H1 (cell line): ENCODE data around the gene TOM1L2. TPM values are rescaled to one million over a fixed set of nuclear protein-coding genes. Genes with fewer than 3 reads are reported as not detected.

Experiments
- CTCF ChIA-PET: fragments of 300-600 bp; sonication (Branson Sonifier 250); formaldehyde crosslinking; loops from one replicate; lab custom pipeline; 2021; ENCODE audit not compliant: partially characterized antibody; lab: Charles Lee
- POLR2A ChIA-PET: fragments of 300-600 bp; sonication (Branson Sonifier 250); formaldehyde crosslinking; loops from one replicate; lab custom pipeline; 2021; ENCODE audit warnings: inconsistent platforms; ENCODE audit not compliant: partially characterized antibody; lab: Charles Lee
- DNase-seq, 2 experiments: peaks; one replicate each; pipeline versions ENCODE4 v3.0.0 to v3.0.0-alpha.2; 2010 to 2022; ENCODE audit warnings: low spot score in 2 of 2, low read depth in 1 of 2, mixed read lengths in 1 of 2
- FAIRE-seq: peaks from 2 replicates; lab custom pipeline; 2011; peaks lifted over from hg19 to GRCh38; lab: Jason Lieb, UNC
- H2AFZ ChIP-seq: 2 replicates; pipeline ENCODE4 v1.8.1; 2012; ENCODE audit warnings: low read length, inconsistent platforms
- H2AK5ac ChIP-seq: 2 replicates; pipeline ENCODE4 v1.6.1; 2013; ENCODE audit warnings: low read depth, low read length
- H2BK120ac ChIP-seq: replicated peaks from 2 replicates; pipeline ENCODE3; 2013; ENCODE audit warnings: low read depth, low read length, inconsistent platforms
- H2BK12ac ChIP-seq: 2 replicates; pipeline ENCODE4 v1.6.1; 2013; ENCODE audit warnings: low read depth, low read length
- H2BK15ac ChIP-seq: 2 replicates; pipeline ENCODE4 v1.6.1; 2013; ENCODE audit warnings: low read length
- H2BK20ac ChIP-seq: 2 replicates; pipeline ENCODE4 v1.6.1; 2013; ENCODE audit warnings: low read length
- H2BK5ac ChIP-seq: 2 replicates; pipeline ENCODE4 v1.6.1; 2013; ENCODE audit warnings: low read depth, low read length
- H3K14ac ChIP-seq: 2 replicates; pipeline ENCODE4 v1.6.1; 2013; ENCODE audit warnings: inconsistent platforms; ENCODE audit not compliant: insufficient read length
- H3K18ac ChIP-seq: 2 replicates; pipeline ENCODE4 v1.6.1; 2013; ENCODE audit warnings: low read length; ENCODE audit errors: extremely low read depth
- H3K23ac ChIP-seq: 2 replicates; pipeline ENCODE4 v1.6.1; 2013; ENCODE audit warnings: inconsistent platforms; ENCODE audit not compliant: insufficient read length
- H3K23me2 ChIP-seq: 2 replicates; pipeline ENCODE4 v1.6.1; 2013; ENCODE audit warnings: low read depth, low read length
- H3K27ac ChIP-seq: 2 replicates; pipeline ENCODE4 v1.6.1; 2011; ENCODE audit warnings: low read depth, low read length, inconsistent platforms
- H3K27me3 ChIP-seq, 4 experiments: replicated peaks in 1 of 4; 1 replicate in 1 of 4; 2 replicates in 3 of 4; pipeline versions ENCODE4 v1.6.1 to v1.8.1; 2011 to 2013; ENCODE audit warnings: low read length in 3 of 4, mild to moderate bottlenecking in 3 of 4, inconsistent platforms in 2 of 4, mixed read lengths in 2 of 4, moderate library complexity in 1 of 4; ENCODE audit not compliant: control insufficient read depth in 3 of 4, insufficient read depth in 3 of 4; ENCODE audit errors: extremely low read depth in 1 of 4
- H3K36me3 ChIP-seq, 4 experiments: 2 replicates each; pipeline versions ENCODE4 v1.6.1 to v1.8.1; 2011 to 2013; ENCODE audit warnings: mild to moderate bottlenecking in 4 of 4, low read length in 3 of 4, moderate library complexity in 2 of 4, control low read depth in 1 of 4, inconsistent platforms in 1 of 4; ENCODE audit not compliant: insufficient read depth in 4 of 4, control insufficient read depth in 2 of 4
- H3K4ac ChIP-seq: replicated peaks from 2 replicates; pipeline ENCODE3; 2013; ENCODE audit warnings: low read length, low read depth, mixed read lengths, inconsistent platforms; ENCODE audit not compliant: insufficient read length
- H3K4me1 ChIP-seq, 4 experiments: replicated peaks in 1 of 4; 1 replicate in 1 of 4; 2 replicates in 3 of 4; pipeline versions ENCODE4 v1.6.1 to v1.8.1; 2011 to 2013; ENCODE audit warnings: low read length in 3 of 4, inconsistent platforms in 2 of 4, mixed read lengths in 1 of 4; ENCODE audit not compliant: insufficient read depth in 4 of 4, control insufficient read depth in 3 of 4
- H3K4me2 ChIP-seq, 2 experiments: 2 replicates each; pipeline versions ENCODE4 v1.6.1 to v1.8.1; 2011 to 2013; ENCODE audit warnings: low read depth in 2 of 2, low read length in 2 of 2, control low read depth in 1 of 2, inconsistent platforms in 1 of 2, mild to moderate bottlenecking in 1 of 2; ENCODE audit not compliant: insufficient read depth in 1 of 2
- H3K4me3 ChIP-seq, 4 experiments: fragments of 200-600, 300-600 bp in 1 of 4; sonication (generic), shearing (Covaris generic), sonication (Bioruptor Twin) in 1 of 4; 2 replicates each; pipeline versions ENCODE4 v1.5.1 to v1.8.1; 2011 to 2016; ENCODE audit warnings: low read length in 4 of 4, low read depth in 3 of 4, control low read depth in 2 of 4, inconsistent platforms in 2 of 4, mild to moderate bottlenecking in 2 of 4, mixed read lengths in 1 of 4, moderate library complexity in 1 of 4; ENCODE audit not compliant: insufficient read depth in 2 of 4; ENCODE audit errors: extremely low read depth in 1 of 4
- H3K56ac ChIP-seq: replicated peaks from 2 replicates; pipeline ENCODE3; 2013; ENCODE audit warnings: low read depth, mild to moderate bottlenecking, mixed read lengths, low read length, inconsistent platforms; ENCODE audit not compliant: insufficient read length
- H3K79me1 ChIP-seq: 2 replicates; pipeline ENCODE4 v1.6.1; 2013; ENCODE audit warnings: low read depth, low read length, control low read depth
- H3K79me2 ChIP-seq, 2 experiments: 2 replicates each; pipeline versions ENCODE4 v1.6.1 to v1.8.1; 2012 to 2013; ENCODE audit warnings: low read length in 2 of 2, mild to moderate bottlenecking in 2 of 2, inconsistent platforms in 1 of 2; ENCODE audit not compliant: insufficient read depth in 2 of 2, control insufficient read depth in 1 of 2
- H3K9ac ChIP-seq, 4 experiments: replicated peaks in 1 of 4; 1 replicate in 1 of 4; 2 replicates in 3 of 4; pipeline versions ENCODE4 v1.6.1 to v1.8.1; 2011 to 2013; ENCODE audit warnings: low read depth in 3 of 4, low read length in 3 of 4, control low read depth in 2 of 4, mild to moderate bottlenecking in 2 of 4, moderate library complexity in 2 of 4, inconsistent platforms in 1 of 4; ENCODE audit errors: extremely low read depth in 1 of 4
- H3K9me3 ChIP-seq, 2 experiments: 2 replicates each; pipeline versions ENCODE4 v1.6.1 to v1.8.1; 2012 to 2013; ENCODE audit warnings: mild to moderate bottlenecking in 2 of 2, moderate library complexity in 2 of 2, control low read depth in 1 of 2, inconsistent platforms in 1 of 2, low read depth in 1 of 2, low read length in 1 of 2, mixed read lengths in 1 of 2; ENCODE audit not compliant: insufficient read depth in 2 of 2
- H4K20me1 ChIP-seq, 2 experiments: replicated peaks in 1 of 2; 2 replicates each; pipeline versions ENCODE3 to v1.8.1; 2011 to 2013; ENCODE audit warnings: inconsistent platforms in 2 of 2, low read length in 2 of 2, mild to moderate bottlenecking in 1 of 2; ENCODE audit not compliant: insufficient read depth in 2 of 2, control insufficient read depth in 1 of 2
- H4K5ac ChIP-seq: 2 replicates; pipeline ENCODE4 v1.6.1; 2013; ENCODE audit warnings: low read length, low read depth, mixed read lengths, inconsistent platforms; ENCODE audit not compliant: insufficient read length
- H4K8ac ChIP-seq: 2 replicates; pipeline ENCODE4 v1.8.0; 2013; ENCODE audit warnings: mild to moderate bottlenecking, moderate library complexity, low read length, inconsistent platforms; ENCODE audit not compliant: insufficient read depth; ENCODE audit errors: extremely low read depth
- H4K91ac ChIP-seq: replicated peaks from 2 replicates; pipeline ENCODE3; 2013; ENCODE audit warnings: low read length, mixed read lengths, inconsistent platforms; ENCODE audit not compliant: insufficient read length
- CHD2 ChIP-seq: IDR thresholded peaks from 2 replicates; pipeline ENCODE4 v1.6.1; 2012; ENCODE audit warnings: low read length, improper control_type of control experiment
- FOSL1 ChIP-seq: IDR thresholded peaks from 2 replicates; pipeline ENCODE4 v1.6.1; 2011; ENCODE audit warnings: mild to moderate bottlenecking, low read depth, low read length, moderate library complexity; ENCODE audit not compliant: insufficient read depth
- NRF1 ChIP-seq: IDR thresholded peaks from 2 replicates; pipeline ENCODE4 v1.6.1; 2011; ENCODE audit warnings: mild to moderate bottlenecking, low read depth, low read length, improper control_type of control experiment
- POLR2AphosphoS5 ChIP-seq: IDR thresholded peaks from 2 replicates; pipeline ENCODE4 v1.6.1; 2011; ENCODE audit warnings: low read depth, low read length
- RFX5 ChIP-seq: IDR thresholded peaks from 2 replicates; pipeline ENCODE4 v1.6.1; 2011; ENCODE audit warnings: low read depth, low read length, improper control_type of control experiment, borderline replicate concordance
- SAP30 ChIP-seq: fragments of 300-600 bp; sonication (generic); IDR thresholded peaks from 2 replicates; pipeline ENCODE4 v1.7.1; 2012; ENCODE audit warnings: low read length, moderate library complexity, mild to moderate bottlenecking, inconsistent platforms; ENCODE audit not compliant: insufficient read depth, insufficient replicate concordance
- SP4 ChIP-seq: IDR thresholded peaks from 2 replicates; pipeline ENCODE4 v1.6.1; 2012; ENCODE audit warnings: low read length, inconsistent platforms
- SUZ12 ChIP-seq: fragments of 200-600 bp; sonication (generic); IDR thresholded peaks from 2 replicates; pipeline ENCODE4 v1.6.1; 2012; ENCODE audit warnings: mild to moderate bottlenecking, inconsistent platforms, low read length, moderate library complexity, mixed read lengths
- WGBS, 2 experiments: shearing (Covaris generic) in 1 of 2; methylation state at CpG; one replicate each; pipeline versions ENCODE4 v1.1.6 to v1.1.7; 2013 to 2015; ENCODE audit warnings: low lambda C conversion rate in 2 of 2, mixed read lengths in 2 of 2, inconsistent platforms in 1 of 2, low coverage in 1 of 2, missing lambda C conversion rate in 1 of 2; ENCODE audit not compliant: insufficient replicate concordance in 2 of 2, insufficient coverage in 1 of 2, insufficient read length in 1 of 2; ENCODE audit errors: extremely low coverage in 1 of 2, missing lambda C conversion rate in 1 of 2; 5-methylcytosine and 5-hydroxymethylcytosine counted together
- polyA plus RNA-seq, 7 experiments: library from polyadenylated mRNA; depleted of rRNA in 3 of 7; stranded (reverse) in 5 of 7; unstranded in 2 of 7; fragments of >200 nt in 5 of 7; fragments of 200-250 nt in 2 of 7; gene quantifications; 1 replicate in 5 of 7; 2 replicates in 1 of 7; 4 replicates in 1 of 7; pipeline versions ENCODE4 v1.2.1 to v1.2.3, GENCODE V29; 2011 to 2013; ENCODE audit warnings: missing spikeins in 2 of 7, mixed read lengths in 2 of 7
- total RNA-seq: library from RNA; stranded (reverse); fragmentation: NEBNext Ultra II Directional; extraction: Animal tissue kit (Norgen Biotek cat#: 25700); gene quantifications from 2 replicates; pipeline ENCODE4 v1.2.1, GENCODE V29; 2021
- TF ChIP-seq, protein P1 (sequence below), 3 experiments: IDR thresholded peaks; 1 replicate in 2 of 3; 2 replicates in 1 of 3; pipeline versions ENCODE4 v1.5.1 to v1.6.1; 2011; ENCODE audit warnings: low read length in 3 of 3, mild to moderate bottlenecking in 3 of 3, inconsistent platforms in 2 of 3, low read depth in 1 of 3, moderate library complexity in 1 of 3; ENCODE audit not compliant: insufficient read depth in 1 of 3; ENCODE audit errors: control extremely low read depth in 1 of 3

Gene TOM1L2
- total and polyA plus RNA-seq, 2 of the 8 experiments (the other 6 are each of a cell fraction or from before 2014, with no cell fraction given): 2.0 to 3.4 TPM

DNA sequence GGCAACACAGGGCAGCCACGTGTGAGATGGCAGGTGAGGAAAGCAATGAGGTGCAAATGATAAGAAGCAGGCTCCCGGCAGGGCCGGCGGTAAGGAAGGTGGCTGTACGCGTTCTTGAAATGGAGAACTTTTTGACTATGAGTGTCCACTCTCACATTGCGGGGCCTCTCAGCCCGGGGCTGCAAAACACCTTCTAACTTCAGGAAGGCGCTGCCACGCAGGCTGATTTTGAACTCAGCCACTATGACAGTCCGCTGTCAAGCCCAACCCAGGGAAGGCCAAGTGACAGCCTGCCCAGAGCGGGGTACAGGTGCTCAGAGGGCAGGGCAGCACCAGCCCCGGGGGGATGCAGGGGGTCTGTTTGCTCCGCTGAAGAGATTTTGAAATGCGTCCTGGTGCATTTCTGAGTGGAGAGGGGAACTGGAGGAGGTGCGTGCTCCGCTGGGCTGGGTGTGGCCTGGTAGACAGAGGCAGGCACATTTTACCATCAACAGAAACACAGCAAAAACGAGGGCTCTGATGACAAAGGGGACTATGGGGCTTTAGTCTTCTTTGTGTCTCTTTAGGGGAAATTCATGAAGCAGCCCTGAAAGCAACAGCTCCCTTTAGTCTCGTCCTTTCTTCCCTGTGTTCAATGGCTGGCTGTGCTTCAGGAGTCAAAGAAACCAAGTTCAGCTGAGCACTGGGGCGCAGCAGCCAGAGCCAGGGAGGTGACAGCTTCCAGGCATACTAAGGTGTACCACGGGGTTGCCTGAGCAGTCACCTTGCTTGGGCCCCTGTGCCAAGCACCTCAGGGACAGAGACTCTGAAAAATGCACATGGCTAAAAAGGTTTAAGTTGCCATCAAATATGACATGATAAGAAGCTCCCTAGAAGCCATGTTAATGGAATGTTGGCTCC, 120.8 kb downstream of the TOM1L2 start:
- ChIA-PET POLR2A (interaction anchor here (1.0 to 12.1 kb wide), 7 partner anchors 9 to 41 kb away, joined by 3 to 122 read pairs (median 4); partner anchors contain the start of gene SREBF1), CTCF (interaction anchor here (1.0 to 17.7 kb wide), 6 partner anchors 9 to 67 kb away, joined by 3 to 375 read pairs (median 4); no protein-coding TSS in a partner anchor)
- DNase-seq (no peak), FAIRE-seq (no peak)
- no peak overlapping the region for H3K4ac ChIP-seq
- no peak overlapping the region for H2BK120ac ChIP-seq
- H3K4me3 ChIP-seq: no peak overlapping the region
- H4K20me1 ChIP-seq: no peaks in the 10 kb centered on the region
- no peaks in the 10 kb centered on the region for H3K23me2 ChIP-seq
- no peak overlapping the region for H2AFZ ChIP-seq
- H2BK15ac ChIP-seq: 0 out of 2 replicates have a peak overlapping the region, but pooled peaks have one; percentile 29
- no peak overlapping the region; the same call in 1 of the 2 replicates for H2BK5ac ChIP-seq
- no peaks in the 10 kb centered on the region; a peak in 1 of 7 replicates for H3K27me3 ChIP-seq
- H4K5ac ChIP-seq: no peak overlapping the region
- 0 out of 2 replicates have a peak overlapping the region, but pooled peaks have one; percentile 60 for H2BK12ac ChIP-seq
- H3K14ac ChIP-seq: no peak overlapping the region
- no peak overlapping the region for H4K8ac ChIP-seq
- H3K9me3 ChIP-seq: no peaks in the 10 kb centered on the region
- H3K36me3 ChIP-seq: no peaks in the 10 kb centered on the region
- H3K4me2 ChIP-seq: no peak overlapping the region
- no peaks in the 10 kb centered on the region for H3K79me1 ChIP-seq
- no peak overlapping the region for H3K23ac ChIP-seq
- no peak overlapping the region for H2AK5ac ChIP-seq
- H3K18ac ChIP-seq: no peak overlapping the region
- H2BK20ac ChIP-seq: no peak overlapping the region
- 83% methylated on average over 21 of the region's 21 CpGs; no CpG with 5 or more reads in 1 of the 2 experiments for WGBS, 2 experiments
- no peak overlapping the region for H3K56ac ChIP-seq
- no peak overlapping the region for H3K9ac ChIP-seq
- H3K4me1 ChIP-seq: peaks cover 0 to 27% (median 17%) of the 10 kb centered on the region in 4 experiments; a peak in 6 of 7 replicates
- peak overlapping the region; percentile 38 for H4K91ac ChIP-seq
- no peak overlapping the region for H3K27ac ChIP-seq
- H3K79me2 ChIP-seq: no peaks in the 10 kb centered on the region
- TF ChIP-seq SAP30 (no peak), CHD2 (no peak), SUZ12 (no peak), POLR2AphosphoS5 (no peak), RFX5 (no peak), FOSL1 (no peak), SP4 (no peak), NRF1 (no peak)
- TF ChIP-seq, protein P1, sequence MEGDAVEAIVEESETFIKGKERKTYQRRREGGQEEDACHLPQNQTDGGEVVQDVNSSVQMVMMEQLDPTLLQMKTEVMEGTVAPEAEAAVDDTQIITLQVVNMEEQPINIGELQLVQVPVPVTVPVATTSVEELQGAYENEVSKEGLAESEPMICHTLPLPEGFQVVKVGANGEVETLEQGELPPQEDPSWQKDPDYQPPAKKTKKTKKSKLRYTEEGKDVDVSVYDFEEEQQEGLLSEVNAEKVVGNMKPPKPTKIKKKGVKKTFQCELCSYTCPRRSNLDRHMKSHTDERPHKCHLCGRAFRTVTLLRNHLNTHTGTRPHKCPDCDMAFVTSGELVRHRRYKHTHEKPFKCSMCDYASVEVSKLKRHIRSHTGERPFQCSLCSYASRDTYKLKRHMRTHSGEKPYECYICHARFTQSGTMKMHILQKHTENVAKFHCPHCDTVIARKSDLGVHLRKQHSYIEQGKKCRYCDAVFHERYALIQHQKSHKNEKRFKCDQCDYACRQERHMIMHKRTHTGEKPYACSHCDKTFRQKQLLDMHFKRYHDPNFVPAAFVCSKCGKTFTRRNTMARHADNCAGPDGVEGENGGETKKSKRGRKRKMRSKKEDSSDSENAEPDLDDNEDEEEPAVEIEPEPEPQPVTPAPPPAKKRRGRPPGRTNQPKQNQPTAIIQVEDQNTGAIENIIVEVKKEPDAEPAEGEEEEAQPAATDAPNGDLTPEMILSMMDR (IDR thresholded peaks at IDR 0.05; ENCODE audit: control extremely low read depth in 1 of 3, insufficient read depth in 1 of 3, low read depth in 1 of 3, low read length in 3 of 3): no peak
